OCI-LY1 (cell line): ENCODE results near the gene SMAD3.

Source experiments
- H2AFZ ChIP-seq: fragments of 200-600 bp; sonication (generic), shearing (Covaris generic); 2 replicates; pipeline ENCODE4 v1.6.0; 2014; ENCODE audit warnings: antibody characterized with exemption, mild to moderate bottlenecking, low read length
- H3F3A ChIP-seq: fragments of 200-600 bp; sonication (generic), shearing (Covaris generic); 2 replicates; pipeline ENCODE4 v1.6.0; 2014; ENCODE audit warnings: mild to moderate bottlenecking, antibody characterized with exemption, low read length, moderate library complexity; ENCODE audit not compliant: insufficient read depth
- H3K27ac ChIP-seq: fragments of 200-600 bp; sonication (generic); 2 replicates; pipeline ENCODE4 v1.5.1; 2014; ENCODE audit warnings: low read length, mixed run types, mild to moderate bottlenecking, low read depth; ENCODE audit not compliant: poor library complexity, severe bottlenecking
- H3K27me3 ChIP-seq: fragments of 200-600 bp; sonication (generic); 2 replicates; pipeline ENCODE4 v1.6.0; 2014; ENCODE audit warnings: antibody characterized with exemption, mild to moderate bottlenecking, low read length, moderate library complexity; ENCODE audit not compliant: insufficient read depth
- H3K36me3 ChIP-seq: fragments of 200-600 bp; sonication (generic); 2 replicates; pipeline ENCODE4 v1.6.1; 2014; ENCODE audit warnings: mild to moderate bottlenecking, antibody characterized with exemption, low read length, moderate library complexity, mixed read lengths; ENCODE audit not compliant: insufficient read depth
- H3K4me1 ChIP-seq: fragments of 200-600 bp; sonication (generic); 2 replicates; pipeline ENCODE4 v1.5.1; 2014; ENCODE audit warnings: mild to moderate bottlenecking, low read length, moderate library complexity; ENCODE audit not compliant: insufficient read depth, severe bottlenecking
- H3K4me2 ChIP-seq: fragments of 200-600 bp; sonication (generic), shearing (Covaris generic); 2 replicates; pipeline ENCODE4 v1.6.1; 2014; ENCODE audit warnings: low read length
- H3K4me3 ChIP-seq: fragments of 200-600 bp; sonication (generic); 2 replicates; pipeline ENCODE4 v1.5.1; 2014; ENCODE audit warnings: low read length, low read depth, mild to moderate bottlenecking, mixed read lengths; ENCODE audit not compliant: poor library complexity, severe bottlenecking
- H3K79me2 ChIP-seq: fragments of 200-600 bp; shearing (Covaris generic); 2 replicates; pipeline ENCODE4 v1.6.1; 2016; ENCODE audit warnings: mixed run types, low read length, mixed read lengths; ENCODE audit not compliant: insufficient read depth
- H3K9ac ChIP-seq: fragments of 200-600 bp; sonication (generic), shearing (Covaris generic); 2 replicates; pipeline ENCODE4 v1.6.1; 2014; ENCODE audit warnings: mild to moderate bottlenecking, low read length, mixed read lengths
- H3K9me2 ChIP-seq: fragments of 200-600 bp; sonication (generic), shearing (Covaris generic); 2 replicates; pipeline ENCODE4 v1.6.1; 2014; ENCODE audit warnings: low read depth, mild to moderate bottlenecking, low read length, mixed read lengths
- H3K9me3 ChIP-seq: fragments of 200-600 bp; shearing (Covaris generic); 2 replicates; pipeline ENCODE4 v1.6.1; 2014; ENCODE audit warnings: low read length, mixed read lengths
- H4K20me1 ChIP-seq: fragments of 200-600 bp; sonication (generic), shearing (Covaris generic); 2 replicates; pipeline ENCODE4 v1.6.0; 2016; ENCODE audit warnings: mild to moderate bottlenecking, low read length; ENCODE audit not compliant: insufficient read depth
- CTCF ChIP-seq: fragments of 200-600 bp; sonication (generic), shearing (Covaris generic); IDR thresholded peaks from 2 replicates; pipeline ENCODE4 v1.5.1; 2017; ENCODE audit warnings: mild to moderate bottlenecking, antibody characterized with exemption, low read length, moderate library complexity, mixed read lengths
- EZH2 ChIP-seq: fragments of 200-600 bp; sonication (generic), shearing (Covaris generic); IDR thresholded peaks from 2 replicates; pipeline ENCODE4 v1.8.0; 2017; ENCODE audit warnings: borderline replicate concordance, mixed run types, mild to moderate bottlenecking, antibody characterized with exemption, low read length, moderate library complexity, mixed read lengths

The SMAD3 gene

DNA sequence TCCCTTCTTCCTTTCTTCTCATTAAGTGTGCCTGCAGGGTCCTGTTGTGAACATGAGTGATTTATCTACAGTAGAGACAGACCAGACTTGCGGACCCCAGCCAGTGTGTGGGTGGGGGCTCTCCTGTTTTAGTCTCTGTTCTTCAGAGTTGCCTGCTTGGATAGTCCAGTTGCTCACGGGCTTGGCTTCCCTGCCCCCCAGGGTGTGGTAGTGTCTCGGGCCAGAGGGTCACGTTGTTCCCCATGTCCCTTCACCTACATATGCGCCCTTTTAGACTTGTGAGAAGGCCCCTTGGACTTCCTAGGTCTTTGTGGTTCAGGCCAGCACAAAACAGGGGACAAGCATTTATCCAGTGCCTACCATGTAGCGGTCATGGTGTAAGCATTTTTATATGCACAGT is 103.3 kb downstream of the SMAD3 start:
- Histone ChIP-seq H3K9me3 (no peaks in the 10 kb centered on the region), H3K4me3 (no peak overlapping the region), H3K9me2 (no peaks in the 10 kb centered on the region), H3K4me1 (peaks cover 3% of the 10 kb centered on the region), H4K20me1 (no peaks in the 10 kb centered on the region), H3K9ac (no peak overlapping the region), H3K27me3 (no peaks in the 10 kb centered on the region), H3K79me2 (no peaks in the 10 kb centered on the region), H3F3A (no peaks in the 10 kb centered on the region), H3K36me3 (peaks cover 83% of the 10 kb centered on the region), H3K27ac (no peak overlapping the region), H3K4me2 (no peak overlapping the region), H2AFZ (no peak overlapping the region)
- TF ChIP-seq CTCF (no peak), EZH2 (no peak)

GRCh38 chr15:67170143-67170925 is 104.9 kb downstream of the SMAD3 start:
- H3K4me2 ChIP-seq = no peak overlapping the region
- no peak overlapping the region for H3K27ac ChIP-seq
- no peaks in the 10 kb centered on the region for H3K9me3 ChIP-seq
- H3F3A ChIP-seq = no peaks in the 10 kb centered on the region
- H4K20me1 ChIP-seq = no peaks in the 10 kb centered on the region
- no peaks in the 10 kb centered on the region for H3K9me2 ChIP-seq
- no peaks in the 10 kb centered on the region for H3K4me1 ChIP-seq
- H3K36me3 ChIP-seq = peaks cover 85% of the 10 kb centered on the region
- H3K27me3 ChIP-seq = no peaks in the 10 kb centered on the region
- TF ChIP-seq CTCF (no peak), EZH2 (no peak)
- H3K4me3 ChIP-seq = no peak overlapping the region
- H3K9ac ChIP-seq = no peak overlapping the region
- no peak overlapping the region for H2AFZ ChIP-seq
- H3K79me2 ChIP-seq = no peaks in the 10 kb centered on the region

GRCh38 chr15:67171471-67171870 is 106.1 kb downstream of the SMAD3 start:
- H3K27me3 ChIP-seq = no peaks in the 10 kb centered on the region
- no peaks in the 10 kb centered on the region for H3K9me2 ChIP-seq
- no peaks in the 10 kb centered on the region for H3K9me3 ChIP-seq
- no peaks in the 10 kb centered on the region for H3K79me2 ChIP-seq
- no peak overlapping the region for H2AFZ ChIP-seq
- H3K36me3 ChIP-seq = peaks cover 83% of the 10 kb centered on the region
- H4K20me1 ChIP-seq = no peaks in the 10 kb centered on the region
- no peak overlapping the region for H3K4me2 ChIP-seq
- H3K4me1 ChIP-seq = peaks cover 7% of the 10 kb centered on the region
- no peak for TF ChIP-seq EZH2
- TF ChIP-seq CTCF = no peak
- no peak overlapping the region for H3K9ac ChIP-seq
- H3K4me3 ChIP-seq = no peak overlapping the region
- no peak overlapping the region for H3K27ac ChIP-seq
- no peaks in the 10 kb centered on the region for H3F3A ChIP-seq
